Gastroesophageal sphincter (tissue), 3 donors: ENCODE results near the gene LIMD2.

ENCODE experiments used
- EP300 ChIP-seq: sonication (generic); formaldehyde crosslinking; IDR thresholded peaks from one replicate; pipeline ENCODE4 v1.6.1; 2017; ENCODE audit warnings: antibody characterized with exemption, mild to moderate bottlenecking
- POLR2A ChIP-seq, 2 donors: fragments of 450-650 bp; IDR thresholded peaks; one replicate each; pipeline ENCODE4 v1.6.1; 2017; ENCODE audit warnings: antibody characterized with exemption in 2 of 2, mild to moderate bottlenecking in 2 of 2, moderate library complexity in 1 of 2
- POLR2AphosphoS5 ChIP-seq: sonication (generic); formaldehyde crosslinking; IDR thresholded peaks from one replicate; pipeline ENCODE4 v1.6.1; 2017; ENCODE audit warnings: antibody characterized with exemption
- TF ChIP-seq, protein P1 (sequence below), 4 experiments: fragments of 200-600 bp in 2 of 4; fragments of 450-650 bp in 2 of 4; sonication (generic) in 1 of 4; IDR thresholded peaks; one replicate each; pipeline ENCODE4 v1.5.1; 2017 to 2019; ENCODE audit warnings: antibody characterized with exemption in 4 of 4, mild to moderate bottlenecking in 2 of 4, moderate library complexity in 2 of 4

DNA sequence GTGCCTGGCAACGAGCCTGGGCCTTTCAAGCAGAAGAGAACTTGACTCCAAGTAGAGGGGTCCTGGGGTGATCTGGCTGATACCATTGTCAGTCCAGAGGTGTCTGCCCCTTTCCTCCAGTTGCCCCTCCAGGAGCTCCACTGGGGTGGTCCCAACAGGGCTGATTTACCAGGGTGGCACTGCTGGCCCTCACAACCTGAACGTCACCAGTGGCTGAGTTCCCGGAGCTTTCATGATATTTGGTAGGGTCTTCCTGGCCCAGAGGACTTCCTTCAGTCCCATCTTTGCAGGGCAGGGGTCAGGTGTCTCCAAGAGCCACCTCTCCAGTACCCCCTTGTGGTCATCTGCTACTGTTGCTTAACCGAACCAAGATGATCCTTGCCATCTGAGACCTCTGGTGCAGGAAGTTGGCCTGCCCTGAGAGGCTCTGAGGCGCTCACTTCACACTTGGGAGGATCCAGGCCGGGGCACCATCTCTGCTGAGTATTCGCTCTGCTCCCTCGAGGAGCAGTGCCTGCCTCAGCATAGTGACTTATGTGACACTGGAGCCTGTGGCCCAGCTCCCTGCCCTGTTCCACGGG lies 3.5 kb downstream of the LIMD2 start:
- TF ChIP-seq, protein P1, sequence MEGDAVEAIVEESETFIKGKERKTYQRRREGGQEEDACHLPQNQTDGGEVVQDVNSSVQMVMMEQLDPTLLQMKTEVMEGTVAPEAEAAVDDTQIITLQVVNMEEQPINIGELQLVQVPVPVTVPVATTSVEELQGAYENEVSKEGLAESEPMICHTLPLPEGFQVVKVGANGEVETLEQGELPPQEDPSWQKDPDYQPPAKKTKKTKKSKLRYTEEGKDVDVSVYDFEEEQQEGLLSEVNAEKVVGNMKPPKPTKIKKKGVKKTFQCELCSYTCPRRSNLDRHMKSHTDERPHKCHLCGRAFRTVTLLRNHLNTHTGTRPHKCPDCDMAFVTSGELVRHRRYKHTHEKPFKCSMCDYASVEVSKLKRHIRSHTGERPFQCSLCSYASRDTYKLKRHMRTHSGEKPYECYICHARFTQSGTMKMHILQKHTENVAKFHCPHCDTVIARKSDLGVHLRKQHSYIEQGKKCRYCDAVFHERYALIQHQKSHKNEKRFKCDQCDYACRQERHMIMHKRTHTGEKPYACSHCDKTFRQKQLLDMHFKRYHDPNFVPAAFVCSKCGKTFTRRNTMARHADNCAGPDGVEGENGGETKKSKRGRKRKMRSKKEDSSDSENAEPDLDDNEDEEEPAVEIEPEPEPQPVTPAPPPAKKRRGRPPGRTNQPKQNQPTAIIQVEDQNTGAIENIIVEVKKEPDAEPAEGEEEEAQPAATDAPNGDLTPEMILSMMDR (IDR thresholded peaks at IDR 0.05), result peak in 2 of 4 experiments; percentile 33 to 43
- no peak for TF ChIP-seq POLR2A (IDR thresholded peaks at IDR 0.05)
- TF ChIP-seq EP300, result no peak
- no peak for TF ChIP-seq POLR2AphosphoS5
